LNCAP (cell line): ENCODE data around the gene TMPRSS5.

ENCODE experiments used
- CTCF ChIP-seq: fragments of 450-650 bp; IDR thresholded peaks from 2 replicates; pipeline ENCODE4 v1.5.1; 2017; ENCODE audit warnings: mild to moderate bottlenecking

The TMPRSS5 gene

DNA sequence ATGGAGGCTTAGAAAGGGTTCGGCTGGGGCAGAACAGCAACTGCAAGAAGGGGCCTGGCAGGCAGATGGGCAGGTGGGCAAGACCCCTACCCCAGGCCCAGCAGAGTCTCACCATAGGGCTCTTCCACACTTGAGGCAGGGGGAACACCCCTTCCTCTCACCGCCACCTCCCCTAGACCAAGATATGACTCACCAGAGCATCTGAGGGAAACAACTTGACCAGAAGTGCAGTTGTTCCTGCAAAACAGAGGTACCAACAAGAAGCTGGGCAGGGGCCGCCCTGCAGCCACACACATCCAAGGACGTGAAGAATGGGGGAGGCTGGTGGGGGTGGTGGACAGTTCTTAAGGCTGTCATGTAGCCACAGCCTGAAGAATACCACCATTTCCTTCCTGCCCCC, 10.9 kb downstream of the TMPRSS5 start:
- TF ChIP-seq CTCF = no peak

GRCh38 chr11:113694390-113694789, 11.7 kb downstream of the TMPRSS5 start:
- TF ChIP-seq CTCF = no peak

DNA sequence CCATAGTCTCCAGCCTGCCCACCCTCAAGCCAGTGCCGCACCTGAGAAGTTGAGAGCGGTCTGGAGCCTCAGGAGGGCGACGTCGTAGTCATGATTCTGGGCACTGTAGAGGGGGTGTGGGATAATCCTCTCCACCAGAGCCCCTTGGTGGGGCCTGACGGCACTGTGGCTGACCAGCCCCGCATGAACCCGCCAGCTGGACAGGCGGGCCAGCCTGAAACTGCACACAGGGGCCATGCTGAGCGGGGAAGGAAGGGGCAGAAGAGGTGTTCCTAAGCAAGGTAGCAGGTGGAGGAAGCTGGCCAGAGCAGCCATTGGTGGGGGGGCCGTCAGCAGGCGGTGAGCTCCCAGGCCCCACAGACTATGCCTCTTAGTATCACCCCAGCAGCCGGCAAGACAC, 13.1 kb downstream of the TMPRSS5 start:
- no peak for TF ChIP-seq CTCF

DNA sequence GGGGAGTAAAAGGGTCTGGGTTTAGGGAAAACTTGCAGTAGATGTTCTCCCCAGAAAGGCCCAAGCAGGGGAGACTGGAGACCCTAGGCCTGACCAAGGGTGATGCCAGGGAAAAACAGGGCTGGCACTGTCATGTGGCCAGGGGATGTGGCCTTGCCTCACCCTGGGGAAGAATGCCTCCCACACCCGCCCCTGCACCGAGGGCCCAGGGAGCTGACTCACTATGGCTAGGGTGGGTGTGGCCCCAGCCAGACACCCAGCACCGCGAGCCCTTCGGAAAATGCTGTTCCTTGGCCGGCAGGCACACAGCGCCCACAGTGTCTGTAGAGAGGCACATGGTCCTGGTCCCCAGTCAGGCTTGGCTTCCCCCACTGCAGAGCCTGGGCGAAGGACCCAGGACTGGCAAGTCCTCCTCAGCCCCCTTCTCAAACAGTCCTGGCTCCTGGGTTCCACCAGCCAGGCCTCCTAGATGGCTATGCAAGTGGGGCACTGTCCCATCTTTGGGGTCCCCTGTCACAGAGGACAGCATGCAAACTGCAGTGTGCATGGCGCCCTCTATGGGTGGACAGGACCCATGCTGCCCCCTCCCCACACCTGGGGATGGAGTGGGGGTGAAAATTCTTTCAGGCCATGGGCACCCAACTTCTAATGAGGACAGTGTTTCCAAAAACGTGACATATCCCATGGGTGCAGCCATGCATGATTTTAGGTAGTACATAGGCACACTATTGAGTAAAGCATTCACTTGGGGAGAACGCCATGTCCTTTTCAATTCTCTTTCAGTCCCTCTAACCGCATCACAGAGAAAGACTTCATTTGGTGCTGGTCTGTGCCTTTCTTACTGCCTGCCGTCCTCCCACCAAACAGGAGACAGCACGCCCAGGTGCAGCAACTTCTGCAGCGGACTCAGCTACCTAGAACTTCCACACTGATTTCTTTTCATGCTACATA, 15.2 kb downstream of the TMPRSS5 start:
- TF ChIP-seq CTCF = peak; percentile 78

DNA sequence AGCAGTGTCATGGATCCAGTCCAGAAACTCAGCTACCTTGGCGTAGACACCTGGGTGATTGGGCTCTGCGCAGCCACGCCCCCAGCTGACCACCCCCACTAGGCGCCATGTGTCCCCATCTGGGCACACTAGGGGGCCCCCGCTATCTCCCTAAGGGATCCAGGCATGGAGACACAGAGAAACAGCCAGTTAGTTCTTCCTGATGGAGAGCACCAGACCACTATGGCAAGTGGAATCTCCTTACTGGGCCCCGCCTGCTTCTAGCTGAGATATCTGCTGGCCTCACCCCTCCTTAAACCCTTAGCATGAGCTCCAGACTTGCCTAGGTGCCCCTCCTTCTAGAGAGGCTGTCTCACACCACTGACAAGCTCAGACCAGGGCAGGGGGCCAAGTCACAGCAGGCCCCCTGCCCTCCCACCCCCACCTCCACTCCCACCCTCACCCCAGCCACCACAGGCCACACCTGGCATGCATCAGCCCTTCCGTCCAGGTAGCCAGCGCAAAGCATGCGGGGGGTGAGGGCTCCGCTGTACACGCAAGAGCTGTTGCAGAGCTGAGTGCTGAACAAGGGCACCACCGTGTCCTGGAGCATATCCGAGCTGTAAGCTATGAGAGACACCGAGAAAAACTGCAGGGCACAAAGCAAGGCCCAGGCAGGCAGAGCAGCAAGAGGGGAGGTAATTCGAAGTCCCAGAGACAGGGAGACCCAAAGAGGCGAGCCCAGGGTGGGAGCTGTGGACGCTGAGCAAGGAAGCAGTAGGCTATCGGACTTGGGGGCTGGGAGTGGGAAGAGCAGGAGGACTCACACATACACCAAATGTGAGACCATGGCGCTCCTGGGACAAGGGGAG, 16.1 kb downstream of the TMPRSS5 start:
- TF ChIP-seq CTCF = no peak

GRCh38 chr11:113685654-113686359, 20.3 kb downstream of the TMPRSS5 start:
- no peak for TF ChIP-seq CTCF

- TF ChIP-seq CTCF = no peak
Observed at GRCh38 chr11:113684496-113684895, 21.6 kb downstream of the TMPRSS5 start.
